T-cell (primary cell): ENCODE data around the gene NDUFB7. TPM values are rescaled to one million over a fixed set of nuclear protein-coding genes. Genes with fewer than 3 reads are reported as not detected.
A peak's percentile ranks its signal among the peaks of the same experiment; 100 is the strongest.

Experiments
- ATAC-seq, 4 experiments: fragments of 200-7000 bp in 3 of 4; fragments of 150-1000 bp in 1 of 4; cut with Tn5 transposase; replicated peaks in 1 of 4; 1 replicate in 3 of 4; 2 replicates in 1 of 4; pipeline ENCODE4 v1.10.0; 2021; ENCODE audit warnings: moderate library complexity in 3 of 4, mild to moderate bottlenecking in 2 of 4, moderate number of reproducible peaks in 1 of 4
- CTCF ChIA-PET, 2 donors: fragments of 300-600 bp; sonication (Branson Sonifier 250); formaldehyde crosslinking; loops; one replicate each; lab custom pipeline; 2022; ENCODE audit warnings: antibody characterized with exemption in 2 of 2; lab: Charles Lee
- POLR2A ChIA-PET, 2 donors: fragments of 300-600 bp; sonication (Branson Sonifier 250); formaldehyde crosslinking; loops; one replicate each; lab custom pipeline; 2022; ENCODE audit warnings: antibody characterized with exemption in 2 of 2; lab: Charles Lee
- DNase-seq, 35 experiments: peaks; one replicate each; pipeline versions ENCODE4 v3.0.0 to v3.0.0-alpha.2; 2013 to 2023
- H3K27ac ChIP-seq: one replicate; pipeline ENCODE4 v1.5.1; 2013; ENCODE audit warnings: low read length
- H3K27me3 ChIP-seq, 2 experiments: replicated peaks in 1 of 2; 1 replicate in 1 of 2; 2 replicates in 1 of 2; pipeline versions ENCODE4 v1.6.1 to v1.7.0; 2013; ENCODE audit warnings: low read length in 1 of 2, mixed read lengths in 1 of 2; ENCODE audit not compliant: control insufficient read depth in 2 of 2, insufficient read depth in 2 of 2; ENCODE audit errors: extremely low read depth in 1 of 2
- H3K36me3 ChIP-seq, 2 donors: 1 replicate in 1 of 2; 2 replicates in 1 of 2; pipeline versions ENCODE4 v1.6.1 to v1.7.0; 2013; ENCODE audit warnings: low read length in 1 of 2; ENCODE audit not compliant: control insufficient read depth in 2 of 2, insufficient read depth in 1 of 2; ENCODE audit errors: extremely low read depth in 1 of 2
- H3K4me1 ChIP-seq, 2 experiments: 1 replicate in 1 of 2; 2 replicates in 1 of 2; pipeline versions ENCODE4 v1.6.1 to v1.7.0; 2013; ENCODE audit warnings: low read length in 2 of 2, mixed read lengths in 1 of 2; ENCODE audit not compliant: insufficient read depth in 2 of 2, control insufficient read depth in 1 of 2; ENCODE audit errors: extremely low read depth in 1 of 2
- H3K4me3 ChIP-seq, 2 donors: 1 replicate in 1 of 2; 2 replicates in 1 of 2; pipeline versions ENCODE4 v1.5.1 to v1.7.0; 2013; ENCODE audit warnings: mild to moderate bottlenecking in 2 of 2, low read length in 1 of 2, moderate library complexity in 1 of 2; ENCODE audit not compliant: control insufficient read depth in 1 of 2; ENCODE audit errors: extremely low read depth in 1 of 2
- H3K9me3 ChIP-seq: 2 replicates; pipeline ENCODE4 v1.7.0; 2013
- H3K27ac Mint-ChIP-seq, 2 donors: one replicate each; pipeline ENCODE4 v1.8.0; 2020 to 2021; ENCODE audit warnings: mild to moderate bottlenecking in 2 of 2, mixed read lengths in 2 of 2
- H3K27me3 Mint-ChIP-seq, 2 donors: one replicate each; pipeline ENCODE4 v1.8.0; 2021 to 2022; ENCODE audit warnings: mixed read lengths in 2 of 2
- H3K36me3 Mint-ChIP-seq: one replicate; pipeline ENCODE4 v1.8.0; 2021; ENCODE audit warnings: mixed read lengths
- H3K4me1 Mint-ChIP-seq, 3 donors: one replicate each; pipeline ENCODE4 v1.8.0; 2020 to 2022; ENCODE audit warnings: mixed read lengths in 3 of 3, mild to moderate bottlenecking in 1 of 3
- H3K4me3 Mint-ChIP-seq, 3 donors: one replicate each; pipeline ENCODE4 v1.8.0; 2020 to 2022; ENCODE audit warnings: mild to moderate bottlenecking in 3 of 3, mixed read lengths in 3 of 3, moderate library complexity in 3 of 3
- H3K9me3 Mint-ChIP-seq, 3 donors: one replicate each; pipeline ENCODE4 v1.8.0; 2020 to 2022; ENCODE audit warnings: mixed read lengths in 3 of 3
- WGBS: methylation state at CpG from one replicate; pipeline ENCODE4 v1.1.5; 2013; ENCODE audit warnings: missing lambda C conversion rate; ENCODE audit not compliant: insufficient coverage; 5-methylcytosine and 5-hydroxymethylcytosine counted together
- total RNA-seq, 35 experiments: library from RNA in 6 of 35; stranded (reverse) in 6 of 35; fragments of 120-200 nt in 1 of 35; gene quantifications; one replicate each; pipeline versions ENCODE4 v1.2.1 to v1.2.4 and lab custom pipeline; 2013 to 2026

Gene NDUFB7
- total RNA-seq, 5 donors from 2014 or later (not counting 1 experiment from before 2014, with no cell fraction given) = 47.9 to 112 (median 90.4) TPM

DNA sequence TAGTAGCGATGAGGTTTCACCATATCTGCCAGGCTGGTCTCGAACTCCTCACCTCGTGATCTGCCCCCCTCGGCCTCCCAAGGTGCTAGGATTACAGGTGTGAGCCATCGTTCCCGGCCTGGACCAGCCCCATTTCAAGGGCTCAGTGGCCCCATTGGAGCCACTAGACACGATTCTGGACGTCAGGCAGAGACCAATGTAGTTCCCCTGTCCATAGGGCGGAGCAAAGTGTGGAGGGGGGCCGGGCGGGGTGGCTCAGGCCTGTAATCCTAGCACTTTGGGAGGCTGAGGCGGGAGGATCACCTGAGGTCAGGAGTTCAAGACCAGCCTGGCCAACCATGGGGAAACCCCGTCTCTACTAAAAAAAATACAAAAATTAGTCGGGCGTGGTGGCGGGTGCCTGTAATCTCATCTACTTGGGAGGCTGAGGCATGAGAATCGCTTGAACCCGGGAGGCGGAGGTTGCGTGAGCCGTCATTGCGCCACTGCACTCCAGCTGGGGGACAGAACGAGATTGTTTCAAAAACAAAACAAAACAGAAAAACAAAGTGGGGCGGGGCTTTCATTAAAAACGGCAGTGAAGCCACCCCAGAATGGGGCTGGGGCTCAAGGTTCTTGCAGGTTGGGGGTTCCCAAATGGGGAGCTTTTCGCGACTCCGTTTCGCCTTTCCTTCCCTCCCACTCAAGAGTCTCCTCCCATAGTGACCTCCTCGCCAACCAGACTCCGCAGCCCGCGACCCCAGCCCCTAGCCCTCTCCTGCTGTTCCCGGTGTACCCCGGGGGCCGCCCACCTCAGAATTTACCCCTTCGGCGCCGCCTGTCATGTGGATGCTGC is 43.2 kb downstream of the NDUFB7 start:
- CTCF ChIA-PET = no interaction called here
- H3K4me1 ChIP-seq = peaks cover 14 to 54% of the 10 kb centered on the region in 2 experiments
- WGBS = 37% methylated on average over 38 of the region's 39 CpGs
- Mint-ChIP-seq H3K4me1 (peaks cover 39 to 73% (median 62%) of the 10 kb centered on the region in 3 donors), H3K9me3 (no peaks in the 10 kb centered on the region), H3K27ac (peak overlapping the region; percentile 97 to 98), H3K27me3 (no peaks in the 10 kb centered on the region), H3K36me3 (peaks cover 4% of the 10 kb centered on the region), H3K4me3 (peak overlapping the region; percentile 84 to 93 (median 92))
- H3K4me3 ChIP-seq = peak overlapping the region; percentile 56 to 89
- POLR2A ChIA-PET = interaction anchor here (0.7 to 1.0 kb wide), 3 partner anchors 11 to 162 kb away, joined by 3 to 8 read pairs (median 5); no protein-coding TSS in a partner anchor
- no peaks in the 10 kb centered on the region for H3K9me3 ChIP-seq
- H3K36me3 ChIP-seq = peaks cover 2 to 5% of the 10 kb centered on the region in 2 donors
- peak in 3 of 4 experiments; percentile 2 to 47 (median 3) for ATAC-seq
- H3K27me3 ChIP-seq = no peaks in the 10 kb centered on the region
- peak in 3 of 35 experiments; percentile 36 to 48 (median 45) for DNase-seq
- peak overlapping the region; percentile 92 for H3K27ac ChIP-seq

- no peaks in the 10 kb centered on the region for H3K27me3 Mint-ChIP-seq
- POLR2A ChIA-PET = interaction anchor here in 1 of 2 donors (0.5 kb wide), 1 partner anchor 9 kb away, joined by 3 read pairs; no protein-coding TSS in a partner anchor
- Histone ChIP-seq H3K27ac (no peak overlapping the region), H3K4me1 (peaks cover 26 to 63% of the 10 kb centered on the region in 2 experiments), H3K4me3 (no peak overlapping the region), H3K9me3 (no peaks in the 10 kb centered on the region), H3K27me3 (no peaks in the 10 kb centered on the region), H3K36me3 (no peaks in the 10 kb centered on the region)
- no peaks in the 10 kb centered on the region for H3K36me3 Mint-ChIP-seq
- H3K27ac Mint-ChIP-seq = peak overlapping the region; percentile 83 to 100
- H3K9me3 Mint-ChIP-seq = no peaks in the 10 kb centered on the region
- H3K4me1 Mint-ChIP-seq = peaks cover 46 to 75% (median 67%) of the 10 kb centered on the region in 3 donors
- H3K4me3 Mint-ChIP-seq = peak overlapping the region in 1 of 3 donors; percentile 10
- no peak for DNase-seq
- no CpG with 5 or more reads among the region's 4 CpGs for WGBS
- no peak for ATAC-seq
- CTCF ChIA-PET = interaction anchor here in 1 of 2 donors (0.6 to 1.7 kb wide), 2 partner anchors 10 to 23 kb away, joined by 4 to 5 read pairs; no protein-coding TSS in a partner anchor
These were observed 45.4 kb downstream of the NDUFB7 start for GRCh38 chr19:14526423-14526822.

- H3K27ac Mint-ChIP-seq = peak overlapping the region; percentile 83 to 100
- ATAC-seq (no peak), DNase-seq (no peak)
- no peaks in the 10 kb centered on the region for H3K27me3 ChIP-seq
- H3K36me3 ChIP-seq = no peaks in the 10 kb centered on the region
- ChIA-PET CTCF (interaction anchor here in 1 of 2 donors (0.5 to 1.7 kb wide), 5 partner anchors 9 to 160 kb away, joined by 3 to 6 read pairs (median 4); no protein-coding TSS in a partner anchor), POLR2A (interaction anchor here (0.5 to 0.9 kb wide), 3 partner anchors 8 to 389 kb away, joined by 3 to 10 read pairs (median 3); partner anchors contain the start of gene ASF1B (in 1 of the 2))
- H3K4me1 Mint-ChIP-seq = peaks cover 40 to 71% (median 61%) of the 10 kb centered on the region in 3 donors
- no peaks in the 10 kb centered on the region for H3K27me3 Mint-ChIP-seq
- no peaks in the 10 kb centered on the region for H3K9me3 Mint-ChIP-seq
- H3K4me3 Mint-ChIP-seq = peak overlapping the region in 1 of 3 donors; percentile 10
- H3K4me3 ChIP-seq = no peak overlapping the region
- H3K9me3 ChIP-seq = no peaks in the 10 kb centered on the region
- WGBS = 97% methylated on average over 5 of the region's 6 CpGs
- no peaks in the 10 kb centered on the region for H3K36me3 Mint-ChIP-seq
- peaks cover 24 to 63% of the 10 kb centered on the region in 2 experiments for H3K4me1 ChIP-seq
- no peak overlapping the region for H3K27ac ChIP-seq
These were observed 46.1 kb downstream of the NDUFB7 start for GRCh38 chr19:14525729-14526128.

DNA sequence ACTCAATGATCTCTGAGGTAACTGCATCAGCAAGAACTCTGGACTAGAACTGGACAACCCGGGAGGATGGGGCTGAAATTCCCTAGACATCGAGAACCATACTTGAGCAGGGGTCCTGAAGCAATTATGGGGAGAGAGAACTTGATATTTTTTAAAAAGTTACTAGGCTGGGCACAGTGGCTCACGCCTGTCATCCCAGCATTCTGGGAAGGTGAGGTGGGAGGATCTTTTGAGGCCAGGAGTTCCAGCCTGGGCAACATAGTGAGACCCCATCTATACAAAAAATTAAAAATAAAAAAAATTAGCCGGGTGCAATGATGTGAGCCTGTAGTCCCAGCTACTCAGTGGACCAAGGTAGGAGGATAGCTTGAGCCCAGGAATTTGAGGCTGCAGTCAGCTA is 51.3 kb downstream of the NDUFB7 start:
- 93% methylated on average over 2 of the region's 4 CpGs for WGBS
- no peaks in the 10 kb centered on the region for H3K27me3 ChIP-seq
- no peak overlapping the region for H3K4me3 ChIP-seq
- peak overlapping the region; percentile 99 for H3K27ac ChIP-seq
- H3K4me1 ChIP-seq = peaks cover 34 to 80% of the 10 kb centered on the region in 2 experiments
- no peaks in the 10 kb centered on the region for H3K9me3 ChIP-seq
- ATAC-seq (no peak), DNase-seq (no peak)
- ChIA-PET CTCF (interaction anchor here in 1 of 2 donors (0.6 kb wide), 1 partner anchor 620 kb away, joined by 3 read pairs; no protein-coding TSS in a partner anchor), POLR2A (interaction anchor here (0.6 to 1.3 kb wide), 5 partner anchors 8 to 35 kb away, joined by 3 to 6 read pairs (median 3); no protein-coding TSS in a partner anchor)
- Mint-ChIP-seq H3K9me3 (no peaks in the 10 kb centered on the region), H3K36me3 (peaks cover 18% of the 10 kb centered on the region), H3K27me3 (no peaks in the 10 kb centered on the region), H3K27ac (peak overlapping the region; percentile 95 to 97), H3K4me1 (peaks cover 65 to 74% (median 68%) of the 10 kb centered on the region in 3 donors), H3K4me3 (peak overlapping the region in 2 of 3 donors; percentile 90 to 93)
- H3K36me3 ChIP-seq = peaks cover 0 to 15% of the 10 kb centered on the region in 2 donors

- H3K4me1 ChIP-seq = peaks cover 34 to 85% of the 10 kb centered on the region in 2 experiments
- peak overlapping the region; percentile 95 to 97 for H3K27ac Mint-ChIP-seq
- H3K4me3 ChIP-seq = no peak overlapping the region
- H3K4me1 Mint-ChIP-seq = peaks cover 70 to 76% (median 71%) of the 10 kb centered on the region in 3 donors
- peak overlapping the region; percentile 75 to 93 (median 90) for H3K4me3 Mint-ChIP-seq
- H3K36me3 Mint-ChIP-seq = peaks cover 24% of the 10 kb centered on the region
- peak overlapping the region; percentile 99 for H3K27ac ChIP-seq
- POLR2A ChIA-PET = interaction anchor here (0.6 to 1.3 kb wide), 2 partner anchors 13 kb away, joined by 3 to 4 read pairs; no protein-coding TSS in a partner anchor
- H3K36me3 ChIP-seq = peaks cover 0 to 21% of the 10 kb centered on the region in 2 donors
- 70% methylated on average over 2 of the region's 2 CpGs for WGBS
- ATAC-seq (no peak), DNase-seq (no peak)
- no peaks in the 10 kb centered on the region for H3K27me3 ChIP-seq
- H3K9me3 ChIP-seq = no peaks in the 10 kb centered on the region
- CTCF ChIA-PET = no interaction called here
- no peaks in the 10 kb centered on the region for H3K9me3 Mint-ChIP-seq
- no peaks in the 10 kb centered on the region for H3K27me3 Mint-ChIP-seq
These were observed 51.9 kb downstream of the NDUFB7 start for GRCh38 chr19:14519860-14520407.
